SW 1271 (cell line): ENCODE measurements around the gene SARS1.

Experiments
- DNase-seq, 2 experiments: peaks; one replicate each; lab custom pipeline; 2025; lab: John Stamatoyannopoulos, UW

Gene SARS1

GRCh38 chr1:109262231-109263055 lies 48.7 kb downstream of the SARS1 start:
- no peak for DNase-seq

DNA sequence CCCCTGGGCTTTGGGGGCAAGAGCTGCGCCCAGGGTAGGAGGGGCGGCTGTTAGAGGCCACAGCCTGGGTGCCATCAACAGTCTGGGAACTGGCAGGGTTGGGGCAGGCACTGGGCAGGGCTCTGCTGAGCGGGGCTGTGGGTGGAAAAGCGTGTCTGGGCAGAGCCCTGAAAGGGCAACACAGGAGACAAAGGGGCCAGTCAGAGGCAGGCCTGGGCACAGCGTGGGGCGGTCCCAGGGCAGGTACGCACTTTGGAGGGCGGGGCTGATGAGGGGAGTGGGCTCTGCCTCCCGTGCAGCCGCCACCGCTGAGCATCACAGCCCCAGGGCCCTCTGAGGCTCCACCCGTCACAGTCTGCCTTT lies 49.5 kb downstream of the SARS1 start:
- no peak for DNase-seq

DNA sequence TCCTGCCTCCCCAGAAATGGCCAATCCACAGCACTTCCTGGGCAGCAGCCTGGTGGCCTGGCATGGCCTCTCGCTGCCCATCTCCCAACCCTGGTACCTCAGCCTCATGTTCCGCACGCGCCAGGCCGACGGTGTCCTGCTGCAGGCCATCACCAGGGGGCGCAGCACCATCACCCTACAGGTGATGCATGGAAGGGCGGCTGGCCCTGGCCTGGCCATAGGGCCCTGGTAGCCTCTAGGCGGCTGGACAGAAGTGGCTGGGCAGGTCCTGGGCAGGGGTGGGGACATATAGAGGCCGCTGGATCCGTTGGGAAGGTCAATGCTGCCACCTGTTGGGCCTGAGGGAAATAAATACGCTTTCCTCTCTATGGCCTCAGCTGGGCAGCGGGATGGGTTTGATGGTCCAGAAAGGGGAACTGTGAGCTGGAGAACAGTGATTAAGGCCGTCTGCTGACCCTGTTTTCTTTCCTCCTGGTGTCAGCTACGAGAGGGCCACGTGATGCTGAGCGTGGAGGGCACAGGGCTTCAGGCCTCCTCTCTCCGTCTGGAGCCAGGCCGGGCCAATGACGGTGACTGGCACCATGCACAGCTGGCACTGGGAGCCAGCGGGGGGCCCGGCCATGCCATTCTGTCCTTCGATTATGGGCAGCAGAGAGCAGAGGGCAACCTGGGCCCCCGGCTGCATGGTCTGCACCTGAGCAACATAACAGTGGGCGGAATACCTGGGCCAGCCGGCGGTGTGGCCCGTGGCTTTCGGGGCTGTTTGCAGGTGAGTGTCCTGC lies 50.1 kb downstream of the SARS1 start:
- peak; percentile 59 to 78 for DNase-seq

DNA sequence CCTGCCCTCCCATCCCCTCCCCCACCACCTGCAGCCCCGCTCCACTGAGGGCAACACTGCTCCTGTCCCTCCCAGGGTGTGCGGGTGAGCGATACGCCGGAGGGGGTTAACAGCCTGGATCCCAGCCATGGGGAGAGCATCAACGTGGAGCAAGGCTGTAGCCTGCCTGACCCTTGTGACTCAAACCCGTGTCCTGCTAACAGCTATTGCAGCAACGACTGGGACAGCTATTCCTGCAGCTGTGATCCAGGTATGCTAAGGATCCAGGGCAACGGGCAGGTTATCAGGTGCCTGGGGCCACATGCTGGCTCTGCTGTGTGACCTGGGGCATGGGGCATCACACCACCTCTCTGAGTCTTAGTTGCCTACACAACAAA lies 50.6 kb downstream of the SARS1 start:
- no peak for DNase-seq

- DNase-seq = no peak
Measured at GRCh38 chr1:109265016-109265415, 51.3 kb downstream of the SARS1 start.

DNA sequence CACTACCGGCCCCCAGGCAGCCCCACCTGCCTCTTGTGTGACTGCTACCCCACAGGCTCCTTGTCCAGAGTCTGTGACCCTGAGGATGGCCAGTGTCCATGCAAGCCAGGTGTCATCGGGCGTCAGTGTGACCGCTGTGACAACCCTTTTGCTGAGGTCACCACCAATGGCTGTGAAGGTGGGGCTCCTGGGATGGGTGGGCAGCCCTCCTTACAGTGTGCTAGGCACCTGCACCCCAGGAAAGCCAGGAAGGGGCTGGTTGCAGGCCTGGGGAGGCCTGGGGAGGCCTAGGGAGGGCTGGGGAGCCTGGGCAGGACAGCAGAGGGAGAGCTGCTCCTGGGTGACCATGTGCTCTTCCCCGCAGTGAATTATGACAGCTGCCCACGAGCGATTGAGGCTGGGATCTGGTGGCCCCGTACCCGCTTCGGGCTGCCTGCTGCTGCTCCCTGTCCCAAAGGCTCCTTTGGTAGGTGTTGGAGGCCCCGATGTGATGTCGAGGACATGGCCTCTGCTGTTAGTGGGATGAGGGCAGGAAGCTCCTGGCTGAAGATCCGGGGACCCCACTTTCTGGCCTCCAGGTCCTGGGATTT lies 52.1 kb downstream of the SARS1 start:
- DNase-seq = no peak

- DNase-seq = no peak
Measured at GRCh38 chr1:109266965-109267364, 53.2 kb downstream of the SARS1 start.

DNA sequence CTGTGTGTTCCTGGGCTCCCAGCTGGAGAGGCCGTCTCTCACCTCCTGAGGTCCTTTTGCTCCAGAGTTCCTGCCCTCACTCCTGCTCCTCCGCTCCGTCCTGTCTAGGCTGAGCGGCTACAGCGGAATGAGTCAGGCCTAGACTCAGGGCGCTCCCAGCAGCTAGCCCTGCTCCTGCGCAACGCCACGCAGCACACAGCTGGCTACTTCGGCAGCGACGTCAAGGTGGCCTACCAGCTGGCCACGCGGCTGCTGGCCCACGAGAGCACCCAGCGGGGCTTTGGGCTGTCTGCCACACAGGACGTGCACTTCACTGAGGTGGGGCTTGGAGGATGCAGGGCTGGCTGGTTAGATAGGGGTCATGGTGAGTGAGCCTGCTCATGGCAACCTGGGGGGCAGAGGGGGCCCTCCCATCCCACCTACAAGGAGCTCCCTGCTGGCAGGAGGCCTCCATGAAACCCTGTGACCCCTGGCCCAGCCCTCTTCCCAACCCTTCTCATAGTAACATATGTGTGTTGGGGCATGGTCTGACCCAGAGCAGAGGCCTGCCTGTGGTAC lies 54.1 kb downstream of the SARS1 start:
- DNase-seq = no peak

GRCh38 chr1:109268431-109269211 lies 54.9 kb downstream of the SARS1 start:
- DNase-seq = no peak

- no peak for DNase-seq
Measured at GRCh38 chr1:109269212-109269980, 55.7 kb downstream of the SARS1 start.

- no peak for DNase-seq
Measured at GRCh38 chr1:109269981-109270622, 56.4 kb downstream of the SARS1 start.

GRCh38 chr1:109270623-109271317 lies 57.1 kb downstream of the SARS1 start:
- no peak for DNase-seq

DNA sequence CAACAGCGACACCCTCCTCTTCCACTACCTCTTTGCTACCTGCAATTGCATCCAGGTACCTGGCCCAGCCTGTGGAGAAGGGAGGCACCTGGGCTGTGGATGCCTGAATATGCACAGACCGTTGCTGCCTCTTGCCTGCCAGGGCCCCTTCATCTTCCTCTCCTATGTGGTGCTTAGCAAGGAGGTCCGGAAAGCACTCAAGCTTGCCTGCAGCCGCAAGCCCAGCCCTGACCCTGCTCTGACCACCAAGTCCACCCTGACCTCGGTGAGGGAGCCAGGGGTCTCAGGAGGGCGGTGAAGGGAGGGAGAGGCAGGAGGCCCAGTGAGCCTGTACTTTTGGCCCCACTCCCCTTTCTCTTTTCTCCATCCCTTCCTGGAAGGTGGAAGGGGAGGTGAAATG lies 57.7 kb downstream of the SARS1 start:
- DNase-seq = no peak

GRCh38 chr1:109272021-109272799 lies 58.5 kb downstream of the SARS1 start:
- DNase-seq = no peak

- DNase-seq = no peak
Measured at GRCh38 chr1:109272831-109273547, 59.3 kb downstream of the SARS1 start.

DNA sequence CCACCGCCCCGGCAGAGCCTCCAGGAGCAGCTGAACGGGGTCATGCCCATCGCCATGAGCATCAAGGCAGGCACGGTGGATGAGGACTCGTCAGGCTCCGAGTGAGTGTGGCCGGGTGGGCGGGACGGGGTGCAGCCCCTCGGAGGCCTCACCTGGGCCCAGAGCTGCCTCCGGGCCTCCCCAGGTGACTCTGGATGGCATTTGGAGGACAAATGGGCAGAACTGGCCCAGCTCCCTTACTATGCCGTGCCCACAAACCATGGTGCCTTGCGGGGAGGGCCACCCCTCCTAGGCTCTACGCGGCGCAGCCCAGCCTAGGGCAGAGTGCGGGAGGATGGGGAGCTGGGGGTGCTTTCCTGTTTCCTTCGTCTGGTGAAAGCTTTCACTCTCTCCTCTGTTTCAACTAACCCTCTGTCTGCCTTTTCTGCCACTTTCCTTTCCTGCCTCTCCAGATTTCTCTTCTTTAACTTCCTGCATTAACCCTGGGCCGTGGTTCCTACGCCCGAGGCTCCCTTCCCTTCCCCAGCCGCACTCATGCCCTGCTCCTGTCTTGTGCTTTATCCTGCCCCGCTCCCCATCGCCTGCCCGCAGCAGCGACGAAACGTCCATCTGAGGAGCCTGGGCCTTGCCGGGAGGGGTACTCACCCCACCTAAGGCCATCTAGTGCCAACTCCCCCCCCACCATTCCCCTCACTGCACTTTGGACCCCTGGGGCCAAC lies 60.0 kb downstream of the SARS1 start:
- DNase-seq = no peak

- DNase-seq = no peak
Measured at GRCh38 chr1:109274533-109275476, 61.1 kb downstream of the SARS1 start.
